CD4-positive, alpha-beta T cell (primary cell): ENCODE measurements around the gene ADRB2. TPM values are rescaled to one million over a fixed set of nuclear protein-coding genes. Genes with fewer than 3 reads are reported as not detected.
A peak's percentile ranks its signal among the peaks of the same experiment; 100 is the strongest.

Experiments used
- ATAC-seq: fragments of 200-7000 bp; cut with Tn5 transposase; one replicate; pipeline ENCODE4 v1.10.0; 2022; ENCODE audit warnings: mild to moderate bottlenecking; ENCODE audit not compliant: poor library complexity
- CTCF ChIA-PET: fragments of 350-600 bp; sonication (Branson Sonifier 250); formaldehyde crosslinking; loops from one replicate; lab custom pipeline; 2021; ENCODE audit warnings: antibody characterized with exemption, inconsistent platforms; lab: Charles Lee
- POLR2A ChIA-PET: fragments of 350-600 bp; sonication (Branson Sonifier 250); formaldehyde crosslinking; loops from one replicate; lab custom pipeline; 2021; ENCODE audit warnings: antibody characterized with exemption, inconsistent platforms; lab: Charles Lee
- DNase-seq, 14 experiments: peaks; one replicate each; pipeline ENCODE4 v3.0.0-alpha.2; 2013 to 2020; ENCODE audit warnings: mixed read lengths in 2 of 14
- H3K27ac ChIP-seq, 2 donors: one replicate each; pipeline versions ENCODE4 v1.5.1 to v1.7.0; 2013; ENCODE audit warnings: low read length in 2 of 2, low read depth in 1 of 2, mild to moderate bottlenecking in 1 of 2
- H3K27me3 ChIP-seq, 2 experiments: 1 replicate in 1 of 2; 2 replicates in 1 of 2; pipeline versions ENCODE4 v1.6.1 to v1.7.0; 2013; ENCODE audit warnings: low read length in 2 of 2, control low read depth in 1 of 2, mild to moderate bottlenecking in 1 of 2, moderate library complexity in 1 of 2; ENCODE audit not compliant: insufficient read depth in 2 of 2, control insufficient read depth in 1 of 2
- H3K36me3 ChIP-seq: one replicate; pipeline ENCODE4 v1.6.1; 2013; ENCODE audit warnings: low read length, control low read depth; ENCODE audit not compliant: insufficient read depth
- H3K4me1 ChIP-seq: one replicate; pipeline ENCODE4 v1.6.1; 2013; ENCODE audit warnings: low read length, control low read depth; ENCODE audit not compliant: insufficient read depth
- H3K4me3 ChIP-seq: one replicate; pipeline ENCODE4 v1.5.1; 2013; ENCODE audit warnings: mild to moderate bottlenecking, low read length, moderate library complexity
- H3K9me3 ChIP-seq, 2 experiments: 1 replicate in 1 of 2; 2 replicates in 1 of 2; pipeline versions ENCODE4 v1.6.1 to v1.7.0; 2013; ENCODE audit warnings: low read length in 2 of 2, mild to moderate bottlenecking in 2 of 2, control low read depth in 1 of 2, moderate library complexity in 1 of 2; ENCODE audit not compliant: control insufficient read depth in 1 of 2, insufficient read depth in 1 of 2
- H3K27ac Mint-ChIP-seq: one replicate; pipeline ENCODE4 v1.8.0; 2020; ENCODE audit warnings: mixed read lengths
- H3K27me3 Mint-ChIP-seq: one replicate; pipeline ENCODE4 v1.8.0; 2021; ENCODE audit warnings: mixed read lengths
- H3K36me3 Mint-ChIP-seq: one replicate; pipeline ENCODE4 v1.8.0; 2021; ENCODE audit warnings: low read depth, mixed read lengths
- H3K4me1 Mint-ChIP-seq: one replicate; pipeline ENCODE4 v1.8.0; 2021; ENCODE audit warnings: low read depth, mixed read lengths
- H3K4me3 Mint-ChIP-seq: one replicate; pipeline ENCODE4 v1.8.0; 2020; ENCODE audit warnings: mild to moderate bottlenecking, mixed read lengths
- H3K9me3 Mint-ChIP-seq: one replicate; pipeline ENCODE4 v1.8.0; 2020; ENCODE audit warnings: mixed read lengths
- intact Hi-C, 2 experiments: fragments of 100-400 bp; cut with DNase I in 1 of 2; cut with micrococcal nuclease in 1 of 2; formaldehyde crosslinking; loops; one replicate each; pipeline versions ENCODE4 v1.15.1 to v1.9.0; 2023 to 2025; cut with DNase I, micrococcal nuclease
- total RNA-seq, 174 experiments: library from RNA in 2 of 174; stranded (reverse) in 2 of 174; gene quantifications; one replicate each; pipeline ENCODE4 v1.2.3 and lab custom pipeline; 2021 to 2026
- TF ChIP-seq, protein P1 (sequence below): fragments of 200-600 bp; IDR thresholded peaks from one replicate; pipeline ENCODE4 v1.8.0; 2022; ENCODE audit warnings: antibody characterized with exemption, mild to moderate bottlenecking

ADRB2 gene
- total RNA-seq, 2 experiments from 2014 or later: 1.2 to 1.6 TPM

DNA sequence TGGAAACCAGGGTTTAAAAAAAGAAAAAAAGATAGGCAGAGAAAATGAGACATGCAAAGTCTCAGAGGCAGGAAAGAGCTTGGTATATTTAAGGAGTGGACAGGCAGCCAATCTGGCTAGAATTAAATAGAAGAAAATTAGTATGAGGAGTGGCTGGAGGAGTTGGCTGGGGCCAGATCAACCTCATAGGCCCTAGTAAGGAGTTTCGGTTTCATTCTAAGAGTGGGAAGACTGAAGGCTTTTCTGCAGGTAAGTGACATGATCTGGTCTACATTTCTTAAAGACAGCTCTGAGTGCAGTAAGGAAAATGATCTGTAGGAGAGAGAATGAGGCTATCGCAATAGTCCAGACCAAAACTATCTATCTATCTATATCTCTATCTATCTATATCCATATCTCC lies 27.5 kb downstream of the ADRB2 start:
- Histone ChIP-seq H3K36me3 (no peaks in the 10 kb centered on the region), H3K9me3 (no peaks in the 10 kb centered on the region), H3K27me3 (no peaks in the 10 kb centered on the region), H3K27ac (no peak overlapping the region), H3K4me3 (no peak overlapping the region), H3K4me1 (peaks cover 70% of the 10 kb centered on the region)
- H3K4me1 Mint-ChIP-seq: peaks cover 10% of the 10 kb centered on the region
- peaks cover 3% of the 10 kb centered on the region for H3K27me3 Mint-ChIP-seq
- H3K9me3 Mint-ChIP-seq: no peaks in the 10 kb centered on the region
- DNase-seq (peak in 3 of 14 experiments; percentile 12 to 46 (median 25)), ATAC-seq (no peak)
- intact Hi-C loops: no loop called here
- no peak overlapping the region for H3K4me3 Mint-ChIP-seq
- ChIA-PET POLR2A (no interaction called here), CTCF (interaction anchor here (1.7 kb wide), 1 partner anchor 33 kb away, joined by 5 read pairs; no protein-coding TSS in a partner anchor)
- no peak overlapping the region for H3K27ac Mint-ChIP-seq
- TF ChIP-seq, protein P1, sequence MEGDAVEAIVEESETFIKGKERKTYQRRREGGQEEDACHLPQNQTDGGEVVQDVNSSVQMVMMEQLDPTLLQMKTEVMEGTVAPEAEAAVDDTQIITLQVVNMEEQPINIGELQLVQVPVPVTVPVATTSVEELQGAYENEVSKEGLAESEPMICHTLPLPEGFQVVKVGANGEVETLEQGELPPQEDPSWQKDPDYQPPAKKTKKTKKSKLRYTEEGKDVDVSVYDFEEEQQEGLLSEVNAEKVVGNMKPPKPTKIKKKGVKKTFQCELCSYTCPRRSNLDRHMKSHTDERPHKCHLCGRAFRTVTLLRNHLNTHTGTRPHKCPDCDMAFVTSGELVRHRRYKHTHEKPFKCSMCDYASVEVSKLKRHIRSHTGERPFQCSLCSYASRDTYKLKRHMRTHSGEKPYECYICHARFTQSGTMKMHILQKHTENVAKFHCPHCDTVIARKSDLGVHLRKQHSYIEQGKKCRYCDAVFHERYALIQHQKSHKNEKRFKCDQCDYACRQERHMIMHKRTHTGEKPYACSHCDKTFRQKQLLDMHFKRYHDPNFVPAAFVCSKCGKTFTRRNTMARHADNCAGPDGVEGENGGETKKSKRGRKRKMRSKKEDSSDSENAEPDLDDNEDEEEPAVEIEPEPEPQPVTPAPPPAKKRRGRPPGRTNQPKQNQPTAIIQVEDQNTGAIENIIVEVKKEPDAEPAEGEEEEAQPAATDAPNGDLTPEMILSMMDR: no peak
- no peaks in the 10 kb centered on the region for H3K36me3 Mint-ChIP-seq

DNA sequence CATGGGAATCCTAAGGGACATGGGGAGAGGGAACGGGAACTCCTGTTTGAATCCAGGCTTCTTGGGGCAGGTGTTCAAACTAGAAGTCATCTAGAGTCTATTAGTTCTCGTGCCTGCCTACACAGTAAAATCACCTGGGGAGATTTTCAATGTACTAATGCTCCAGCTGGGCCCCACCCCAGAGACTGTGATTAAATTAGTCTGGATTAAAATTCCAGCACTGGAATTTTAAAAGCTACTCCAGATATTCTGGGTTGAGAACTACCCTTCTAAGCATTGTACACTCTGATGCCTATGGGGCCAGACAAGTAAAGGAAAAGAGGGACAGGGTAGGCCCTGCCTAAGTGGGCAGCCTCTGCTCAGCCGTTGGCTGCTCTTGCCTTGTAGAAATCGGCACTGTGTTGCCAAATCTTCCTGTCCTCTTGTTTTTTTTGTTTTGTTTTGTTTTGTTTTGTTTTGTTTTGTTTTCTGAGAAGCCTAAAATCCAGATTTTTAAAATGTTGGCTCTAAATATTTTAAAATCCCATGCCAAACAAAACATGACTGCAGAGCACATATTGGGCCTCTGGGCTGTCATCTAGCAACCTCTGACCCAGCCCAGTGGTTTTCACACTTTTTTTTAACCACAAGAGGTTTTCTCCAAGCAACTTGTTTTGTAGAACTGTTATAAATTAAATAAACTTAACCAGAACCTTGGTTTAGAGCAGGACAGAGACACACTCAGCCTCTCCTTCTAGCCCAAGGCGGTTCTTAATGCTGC lies 29.0 kb downstream of the ADRB2 start:
- POLR2A ChIA-PET: no interaction called here
- TF ChIP-seq, protein P1: no peak
- intact Hi-C loops: no loop called here
- Histone ChIP-seq H3K9me3 (no peaks in the 10 kb centered on the region), H3K27ac (peak overlapping the region in 1 of 2 donors; percentile 9), H3K4me1 (peaks cover 67% of the 10 kb centered on the region), H3K27me3 (no peaks in the 10 kb centered on the region), H3K4me3 (no peak overlapping the region), H3K36me3 (no peaks in the 10 kb centered on the region)
- Mint-ChIP-seq H3K9me3 (no peaks in the 10 kb centered on the region), H3K27ac (peak overlapping the region; percentile 43), H3K4me1 (no peaks in the 10 kb centered on the region), H3K4me3 (no peak overlapping the region), H3K36me3 (no peaks in the 10 kb centered on the region), H3K27me3 (peaks cover 8% of the 10 kb centered on the region)
- CTCF ChIA-PET: no interaction called here
- DNase-seq (peak in 4 of 14 experiments; percentile 13 to 84 (median 56)), ATAC-seq (peak; percentile 43)

DNA sequence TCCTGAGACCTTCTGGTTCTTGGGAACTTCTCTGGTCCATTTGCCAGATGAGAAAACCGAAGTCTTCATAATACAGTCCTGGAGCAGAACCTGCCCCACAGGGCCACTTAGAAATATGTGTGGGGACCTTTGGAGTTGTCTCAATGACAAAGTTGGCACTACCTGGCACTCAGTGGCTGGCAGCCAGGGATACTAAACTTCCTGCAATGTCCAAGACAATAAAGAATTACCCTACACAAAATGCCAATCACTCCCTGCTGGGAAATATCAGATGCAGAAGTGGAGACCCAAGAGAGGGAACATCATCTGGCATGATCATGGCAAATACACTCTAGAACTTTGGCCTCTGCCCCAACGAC lies 29.6 kb downstream of the ADRB2 start:
- TF ChIP-seq, protein P1: no peak
- ChIA-PET POLR2A (no interaction called here), CTCF (no interaction called here)
- no peak overlapping the region for H3K4me3 ChIP-seq
- no peaks in the 10 kb centered on the region for H3K36me3 ChIP-seq
- DNase-seq (no peak), ATAC-seq (no peak)
- H3K27me3 ChIP-seq: no peaks in the 10 kb centered on the region
- no peaks in the 10 kb centered on the region for H3K9me3 ChIP-seq
- H3K4me1 ChIP-seq: peaks cover 66% of the 10 kb centered on the region
- H3K27me3 Mint-ChIP-seq: peaks cover 8% of the 10 kb centered on the region
- no peak overlapping the region for H3K4me3 Mint-ChIP-seq
- H3K36me3 Mint-ChIP-seq: no peaks in the 10 kb centered on the region
- peak overlapping the region in 1 of 2 donors; percentile 2 for H3K27ac ChIP-seq
- peak overlapping the region; percentile 43 for H3K27ac Mint-ChIP-seq
- intact Hi-C loops: no loop called here
- H3K4me1 Mint-ChIP-seq: no peaks in the 10 kb centered on the region
- H3K9me3 Mint-ChIP-seq: no peaks in the 10 kb centered on the region
